Umbilical cord (tissue), 1 donor: ENCODE results near the gene OR2J2. TPM values are rescaled to one million over a fixed set of nuclear protein-coding genes. Genes with fewer than 3 reads are reported as not detected.

Experiments used
- total RNA-seq: library from RNA; depleted of rRNA; stranded (reverse); fragments of >200 nt; gene quantifications from one replicate; pipeline ENCODE4 v1.2.3, GENCODE V29; 2014; ENCODE audit warnings: low replicate concordance; ENCODE audit not compliant: insufficient read depth

OR2J2 gene
- total RNA-seq, 1 donor from 2014 or later: 2.9 TPM

Other genes starting within 250 kb of the OR2J2 start
- gene TRIM27, start 246.9 kb upstream of the OR2J2 start, total RNA-seq: 44.1 TPM
- 7.7 TPM for gene ZNF311, start 165.6 kb upstream of the OR2J2 start, total RNA-seq
- 1.2 TPM for gene OR2W1, start 125.7 kb upstream of the OR2J2 start, total RNA-seq
- not detected for gene OR2B3, start 83.6 kb upstream of the OR2J2 start, total RNA-seq
- gene OR2J1, start 71.4 kb upstream of the OR2J2 start, total RNA-seq: 5.1 TPM
- gene OR2J3, start 62.8 kb upstream of the OR2J2 start, total RNA-seq: 3.1 TPM
- 1.4 TPM for gene OR14J1, start 130.8 kb downstream of the OR2J2 start, total RNA-seq
- gene OR5V1, start 198.0 kb downstream of the OR2J2 start, total RNA-seq: 9.1 TPM
- gene OR12D3, start 204.4 kb downstream of the OR2J2 start, total RNA-seq: 3.6 TPM
- not detected for gene OR12D2, start 224.7 kb downstream of the OR2J2 start, total RNA-seq
- gene OR12D1, start 244.0 kb downstream of the OR2J2 start, total RNA-seq: 1.7 TPM